Gastroesophageal sphincter (tissue), 4 donors: ENCODE results near the gene FAM24B. TPM values are rescaled to one million over a fixed set of nuclear protein-coding genes. Genes with fewer than 3 reads are reported as not detected.

ENCODE experiments used
- ATAC-seq: fragments of 150-250 bp; one replicate; pipeline ENCODE4 v1.9.1; 2016; ENCODE audit warnings: mild to moderate bottlenecking, moderate library complexity
- H3K27ac ChIP-seq, 4 donors: fragments of 200-600 bp; sonication (generic) in 3 of 4; 1 replicate in 3 of 4; 2 replicates in 1 of 4; pipeline ENCODE4 v1.5.1; 2016 to 2019
- H3K27me3 ChIP-seq: fragments of 200-600 bp; sonication (generic); one replicate; pipeline ENCODE4 v1.5.1; 2019
- H3K36me3 ChIP-seq, 2 donors: fragments of 200-600 bp; sonication (generic); one replicate each; pipeline ENCODE4 v1.5.1; 2019; ENCODE audit warnings: control low read depth in 1 of 2
- H3K4me1 ChIP-seq, 3 donors: fragments of 200-600 bp; sonication (generic); 1 replicate in 2 of 3; 2 replicates in 1 of 3; pipeline ENCODE4 v1.5.1; 2016 to 2019; ENCODE audit warnings: control low read depth in 2 of 3
- H3K4me3 ChIP-seq, 2 donors: fragments of 200-600 bp; sonication (generic); one replicate each; pipeline ENCODE4 v1.5.1; 2019; ENCODE audit warnings: mild to moderate bottlenecking in 1 of 2, moderate library complexity in 1 of 2
- H3K9me3 ChIP-seq, 3 donors: fragments of 200-600 bp; sonication (generic); one replicate each; pipeline ENCODE4 v1.5.1; 2017 to 2019; ENCODE audit warnings: control low read depth in 2 of 3
- EP300 ChIP-seq: sonication (generic); formaldehyde crosslinking; IDR thresholded peaks from one replicate; pipeline ENCODE4 v1.6.1; 2017; ENCODE audit warnings: antibody characterized with exemption, mild to moderate bottlenecking
- POLR2A ChIP-seq, 2 donors: fragments of 450-650 bp; IDR thresholded peaks; one replicate each; pipeline ENCODE4 v1.6.1; 2017; ENCODE audit warnings: antibody characterized with exemption in 2 of 2, mild to moderate bottlenecking in 2 of 2, moderate library complexity in 1 of 2
- POLR2AphosphoS5 ChIP-seq: sonication (generic); formaldehyde crosslinking; IDR thresholded peaks from one replicate; pipeline ENCODE4 v1.6.1; 2017; ENCODE audit warnings: antibody characterized with exemption
- WGBS, 2 donors: methylation state at CpG; one replicate each; pipeline ENCODE4 v1.1.5; 2018; ENCODE audit warnings: low coverage in 1 of 2; 5-methylcytosine and 5-hydroxymethylcytosine counted together
- total RNA-seq, 4 donors: library from RNA; depleted of rRNA; stranded (reverse); fragments of >200 nt; gene quantifications; one replicate each; pipeline ENCODE4 v1.1.0, GENCODE V29; 2016
- TF ChIP-seq, protein P1 (sequence below), 4 experiments: fragments of 200-600 bp in 2 of 4; fragments of 450-650 bp in 2 of 4; sonication (generic) in 1 of 4; IDR thresholded peaks; one replicate each; pipeline ENCODE4 v1.5.1; 2017 to 2019; ENCODE audit warnings: antibody characterized with exemption in 4 of 4, mild to moderate bottlenecking in 2 of 4, moderate library complexity in 2 of 4

FAM24B gene
- total RNA-seq, 4 donors from 2014 or later, result 1.6 to 2.8 (median 2.6) TPM; not detected in 1

- WGBS, 2 donors, result 86 to 100% methylated on average over 1 to 3 of the region's 3 CpGs
- TF ChIP-seq POLR2A (IDR thresholded peaks at IDR 0.05) (no peak), EP300 (no peak), POLR2AphosphoS5 (no peak)
- TF ChIP-seq, protein P1, sequence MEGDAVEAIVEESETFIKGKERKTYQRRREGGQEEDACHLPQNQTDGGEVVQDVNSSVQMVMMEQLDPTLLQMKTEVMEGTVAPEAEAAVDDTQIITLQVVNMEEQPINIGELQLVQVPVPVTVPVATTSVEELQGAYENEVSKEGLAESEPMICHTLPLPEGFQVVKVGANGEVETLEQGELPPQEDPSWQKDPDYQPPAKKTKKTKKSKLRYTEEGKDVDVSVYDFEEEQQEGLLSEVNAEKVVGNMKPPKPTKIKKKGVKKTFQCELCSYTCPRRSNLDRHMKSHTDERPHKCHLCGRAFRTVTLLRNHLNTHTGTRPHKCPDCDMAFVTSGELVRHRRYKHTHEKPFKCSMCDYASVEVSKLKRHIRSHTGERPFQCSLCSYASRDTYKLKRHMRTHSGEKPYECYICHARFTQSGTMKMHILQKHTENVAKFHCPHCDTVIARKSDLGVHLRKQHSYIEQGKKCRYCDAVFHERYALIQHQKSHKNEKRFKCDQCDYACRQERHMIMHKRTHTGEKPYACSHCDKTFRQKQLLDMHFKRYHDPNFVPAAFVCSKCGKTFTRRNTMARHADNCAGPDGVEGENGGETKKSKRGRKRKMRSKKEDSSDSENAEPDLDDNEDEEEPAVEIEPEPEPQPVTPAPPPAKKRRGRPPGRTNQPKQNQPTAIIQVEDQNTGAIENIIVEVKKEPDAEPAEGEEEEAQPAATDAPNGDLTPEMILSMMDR (IDR thresholded peaks at IDR 0.05), result no peak
Observed at GRCh38 chr10:122827302-122827701, 52.1 kb downstream of the FAM24B start.

GRCh38 chr10:122822973-122823690, 56.2 kb downstream of the FAM24B start:
- ATAC-seq, result no peak
- 63 to 91% methylated on average over 2 to 7 of the region's 11 CpGs for WGBS, 2 donors

More at GRCh38 chr10:122827302-122827701, 52.1 kb downstream of the FAM24B start:
- Histone ChIP-seq H3K9me3 (no peaks in the 10 kb centered on the region), H3K27ac (no peak overlapping the region), H3K27me3 (peaks cover 33% of the 10 kb centered on the region), H3K4me1 (no peaks in the 10 kb centered on the region), H3K36me3 (peaks cover 0 to 8% of the 10 kb centered on the region in 2 donors), H3K4me3 (no peak overlapping the region)
- ATAC-seq, result no peak

DNA sequence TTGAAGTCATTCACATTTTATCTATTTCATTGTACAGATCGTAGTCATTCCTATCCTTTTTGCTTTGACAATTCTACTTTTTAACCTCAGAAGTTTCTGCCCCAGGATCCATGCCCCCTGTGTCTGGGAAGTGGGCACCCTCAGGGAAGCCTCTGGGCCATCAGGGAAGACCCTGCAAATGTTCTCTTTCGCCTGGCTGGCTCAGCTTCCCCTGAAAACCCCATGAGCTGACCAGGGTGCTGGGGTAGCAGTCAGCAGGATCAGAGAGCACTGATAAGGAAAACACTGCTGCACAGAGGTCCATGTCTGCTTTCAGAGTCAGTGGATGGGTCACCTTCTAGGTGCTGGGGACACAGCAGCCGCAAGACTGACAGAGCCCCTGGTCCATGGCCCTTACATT, 57.6 kb downstream of the FAM24B start:
- H3K4me1 ChIP-seq, result no peaks in the 10 kb centered on the region
- H3K27me3 ChIP-seq, result peaks cover 47% of the 10 kb centered on the region
- H3K27ac ChIP-seq, result no peak overlapping the region
- no peak for ATAC-seq
- TF ChIP-seq POLR2AphosphoS5 (no peak), EP300 (no peak), POLR2A (IDR thresholded peaks at IDR 0.05) (no peak)
- TF ChIP-seq, protein P1 (IDR thresholded peaks at IDR 0.05), result no peak
- WGBS, 2 donors, result 83 to 84% methylated on average over 1 to 2 of the region's 3 CpGs
- no peak overlapping the region for H3K4me3 ChIP-seq
- H3K36me3 ChIP-seq, result no peaks in the 10 kb centered on the region
- H3K9me3 ChIP-seq, result no peaks in the 10 kb centered on the region

More at GRCh38 chr10:122822973-122823690, 56.2 kb downstream of the FAM24B start:
- no peak overlapping the region for H3K27ac ChIP-seq
- H3K36me3 ChIP-seq, result no peaks in the 10 kb centered on the region
- no peak overlapping the region for H3K4me3 ChIP-seq
- no peaks in the 10 kb centered on the region for H3K9me3 ChIP-seq
- H3K27me3 ChIP-seq, result peaks cover 52% of the 10 kb centered on the region
- no peaks in the 10 kb centered on the region for H3K4me1 ChIP-seq
- TF ChIP-seq POLR2AphosphoS5 (no peak), EP300 (no peak), POLR2A (IDR thresholded peaks at IDR 0.05) (no peak)
- TF ChIP-seq, protein P1 (IDR thresholded peaks at IDR 0.05), result no peak

- 43 to 71% methylated on average over 1 to 4 of the region's 5 CpGs for WGBS, 2 donors
- Histone ChIP-seq H3K9me3 (no peaks in the 10 kb centered on the region), H3K36me3 (no peaks in the 10 kb centered on the region), H3K27me3 (peaks cover 28% of the 10 kb centered on the region), H3K4me3 (no peak overlapping the region), H3K27ac (no peak overlapping the region), H3K4me1 (no peaks in the 10 kb centered on the region)
- no peak for TF ChIP-seq EP300
- TF ChIP-seq, protein P1 (IDR thresholded peaks at IDR 0.05), result no peak
- no peak for TF ChIP-seq POLR2AphosphoS5
- TF ChIP-seq POLR2A (IDR thresholded peaks at IDR 0.05), result no peak
- no peak for ATAC-seq
Observed at GRCh38 chr10:122815458-122815857, 63.9 kb downstream of the FAM24B start.

GRCh38 chr10:122814493-122814892, 64.9 kb downstream of the FAM24B start:
- H3K9me3 ChIP-seq, result no peaks in the 10 kb centered on the region
- no peak overlapping the region for H3K4me3 ChIP-seq
- TF ChIP-seq, protein P1 (IDR thresholded peaks at IDR 0.05), result no peak
- TF ChIP-seq POLR2A (IDR thresholded peaks at IDR 0.05) (no peak), EP300 (no peak), POLR2AphosphoS5 (no peak)
- H3K36me3 ChIP-seq, result no peaks in the 10 kb centered on the region
- no peak overlapping the region for H3K27ac ChIP-seq
- ATAC-seq, result no peak
- H3K4me1 ChIP-seq, result no peaks in the 10 kb centered on the region
- WGBS, 2 donors, result 33 to 81% methylated on average over 1 to 2 of the region's 2 CpGs
- H3K27me3 ChIP-seq, result peaks cover 18% of the 10 kb centered on the region
